Measurements from ENCODE around the gene MEF2D. TPM values are rescaled to one million over a fixed set of nuclear protein-coding genes. Genes with fewer than 3 reads are reported as not detected.

The MEF2D gene
- total RNA-seq, 1 donor from 2014 or later, result 51.0 TPM

DNA sequence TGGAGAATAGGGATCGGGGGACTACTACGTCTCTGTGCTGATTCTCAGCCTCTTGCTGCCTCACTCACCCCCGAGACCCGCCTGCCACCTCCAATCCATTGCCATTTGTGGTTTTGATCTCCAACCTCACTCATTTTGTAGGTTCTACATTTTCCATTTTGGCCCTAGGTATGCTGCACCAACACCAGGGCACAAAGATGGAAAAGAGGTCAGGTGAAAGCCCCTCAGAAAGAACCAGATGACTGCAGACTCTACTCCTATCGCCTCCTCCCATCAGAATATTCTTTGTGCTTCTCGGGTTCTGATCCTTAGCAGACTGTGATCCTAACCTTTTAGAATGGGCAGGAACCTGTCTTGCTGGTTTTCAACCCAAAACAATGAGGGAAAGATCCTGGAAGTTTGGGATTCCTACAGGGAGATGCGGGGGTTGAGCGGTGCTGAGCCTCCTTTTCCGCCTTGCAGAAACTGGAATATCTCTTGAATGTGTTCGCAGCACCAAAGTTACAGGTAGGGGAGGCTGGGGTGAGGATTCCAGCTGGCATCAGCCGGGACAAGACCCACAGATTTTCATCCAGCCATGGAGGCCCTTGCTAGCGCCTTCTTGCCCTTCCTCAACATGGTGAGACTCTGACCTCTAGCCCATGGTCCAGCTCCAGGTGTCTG, 78.5 kb downstream of the MEF2D start:
- Histone ChIP-seq H3K36me3 (no peaks in the 10 kb centered on the region), H3K27ac (no peak overlapping the region), H3K27me3 (ENCODE audit: low read depth) (peaks cover 86% of the 10 kb centered on the region), H3K9me3 (no peaks in the 10 kb centered on the region), H3K4me3 (peak overlapping the region; percentile 44), H3K4me1 (peaks cover 26% of the 10 kb centered on the region)
- ATAC-seq (no peak), DNase-seq (no peak)
- TF ChIP-seq, protein P1, sequence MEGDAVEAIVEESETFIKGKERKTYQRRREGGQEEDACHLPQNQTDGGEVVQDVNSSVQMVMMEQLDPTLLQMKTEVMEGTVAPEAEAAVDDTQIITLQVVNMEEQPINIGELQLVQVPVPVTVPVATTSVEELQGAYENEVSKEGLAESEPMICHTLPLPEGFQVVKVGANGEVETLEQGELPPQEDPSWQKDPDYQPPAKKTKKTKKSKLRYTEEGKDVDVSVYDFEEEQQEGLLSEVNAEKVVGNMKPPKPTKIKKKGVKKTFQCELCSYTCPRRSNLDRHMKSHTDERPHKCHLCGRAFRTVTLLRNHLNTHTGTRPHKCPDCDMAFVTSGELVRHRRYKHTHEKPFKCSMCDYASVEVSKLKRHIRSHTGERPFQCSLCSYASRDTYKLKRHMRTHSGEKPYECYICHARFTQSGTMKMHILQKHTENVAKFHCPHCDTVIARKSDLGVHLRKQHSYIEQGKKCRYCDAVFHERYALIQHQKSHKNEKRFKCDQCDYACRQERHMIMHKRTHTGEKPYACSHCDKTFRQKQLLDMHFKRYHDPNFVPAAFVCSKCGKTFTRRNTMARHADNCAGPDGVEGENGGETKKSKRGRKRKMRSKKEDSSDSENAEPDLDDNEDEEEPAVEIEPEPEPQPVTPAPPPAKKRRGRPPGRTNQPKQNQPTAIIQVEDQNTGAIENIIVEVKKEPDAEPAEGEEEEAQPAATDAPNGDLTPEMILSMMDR (IDR thresholded peaks at IDR 0.05), result no peak
- intact Hi-C loops (cut with DNase I), result no loop called here

DNA sequence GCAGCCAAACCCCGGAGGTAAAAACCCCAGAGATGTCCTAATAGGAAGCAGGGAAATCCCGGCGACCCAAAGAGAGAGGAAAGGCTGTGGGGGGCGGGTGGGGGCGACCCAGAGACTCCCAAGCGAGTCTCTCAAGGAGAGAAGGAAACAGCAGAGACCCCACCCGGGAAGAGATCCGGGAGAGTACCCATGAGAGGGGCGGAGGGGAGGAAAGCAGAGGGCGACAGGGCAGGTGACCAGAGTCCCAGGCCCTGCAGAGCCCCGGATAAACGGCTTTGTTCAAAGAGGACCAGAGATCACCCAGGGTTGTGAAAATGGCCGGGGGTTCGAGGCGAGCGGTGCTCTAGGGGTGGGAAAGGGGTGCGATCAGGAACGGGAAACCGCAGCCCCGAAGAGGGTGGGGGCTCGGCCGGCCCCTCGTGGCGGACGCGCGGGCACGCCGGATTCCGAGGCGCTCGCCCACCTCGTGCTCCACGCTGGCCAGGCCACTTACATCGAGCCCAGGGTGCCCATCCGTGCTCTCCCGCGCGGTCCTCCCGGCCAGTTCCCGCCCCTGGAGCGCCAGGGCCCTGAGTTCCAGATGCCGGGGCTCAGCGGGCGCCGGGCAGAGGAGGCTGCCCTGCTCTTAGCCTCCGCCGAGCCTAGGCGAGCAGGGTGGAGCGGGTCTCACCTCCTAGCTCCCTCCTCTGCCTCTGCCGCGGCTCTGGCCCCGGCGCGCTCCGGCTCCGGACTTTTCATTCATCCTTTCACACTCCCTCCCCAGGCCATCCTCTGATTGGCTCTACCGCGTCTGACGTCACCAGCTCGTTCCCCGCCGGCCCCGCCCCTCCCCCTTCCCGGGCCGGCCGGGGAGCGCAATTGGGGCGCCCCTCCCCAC, 79.3 kb downstream of the MEF2D start:
- DNase-seq (peak; percentile 76), ATAC-seq (peak; percentile 91)
- H3K4me3 ChIP-seq, result peak overlapping the region; percentile 44
- intact Hi-C loops (cut with DNase I), result no loop called here
- no peaks in the 10 kb centered on the region for H3K9me3 ChIP-seq
- H3K36me3 ChIP-seq, result no peaks in the 10 kb centered on the region
- peaks cover 26% of the 10 kb centered on the region for H3K4me1 ChIP-seq
- H3K27ac ChIP-seq, result no peak overlapping the region
- peaks cover 89% of the 10 kb centered on the region for H3K27me3 ChIP-seq (ENCODE audit: low read depth)
- TF ChIP-seq, protein P1 (IDR thresholded peaks at IDR 0.05), result no peak

DNA sequence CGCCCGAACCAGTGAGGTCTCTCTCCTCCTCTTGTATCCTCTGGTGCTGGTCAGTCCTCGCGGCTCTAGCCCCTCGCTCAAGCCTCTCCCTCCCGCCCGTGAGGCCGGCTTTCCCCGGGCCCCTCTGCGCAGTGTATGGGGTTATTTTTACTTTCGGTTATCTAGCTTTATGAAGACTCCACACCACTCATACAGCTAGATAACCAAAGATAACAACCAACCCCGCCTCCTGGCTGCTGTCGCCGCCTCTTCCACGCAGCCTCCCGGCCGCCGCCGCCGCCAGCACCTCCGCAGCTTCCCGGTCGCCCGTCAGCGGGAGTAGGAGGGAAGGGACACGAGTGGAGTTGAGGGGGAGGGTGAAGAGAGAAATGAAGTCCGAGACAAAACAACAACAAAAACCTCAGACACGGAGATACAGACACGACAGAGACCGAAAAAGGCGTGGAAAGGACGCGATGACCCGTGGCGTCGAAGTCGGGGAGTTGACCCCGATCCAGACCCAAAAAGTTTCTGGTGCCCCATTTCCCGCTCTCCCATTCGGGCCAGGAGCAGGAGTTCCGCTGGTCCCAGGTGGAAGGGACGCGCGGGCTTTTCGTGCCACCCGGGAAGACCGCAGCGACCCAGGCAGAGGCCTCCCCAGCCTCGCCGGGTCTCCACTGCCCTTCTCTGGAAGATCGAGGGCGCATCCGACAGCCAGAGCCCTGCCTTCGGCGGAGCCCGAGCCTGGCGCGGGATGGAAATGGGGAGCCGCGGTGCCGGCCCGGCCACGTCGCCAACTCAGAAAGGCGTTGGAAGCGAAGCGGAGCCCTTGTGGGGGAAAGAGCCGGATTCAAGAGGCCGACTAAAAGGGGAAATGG, 80.1 kb downstream of the MEF2D start:
- no peaks in the 10 kb centered on the region for H3K9me3 ChIP-seq
- peak overlapping the region; percentile 44 for H3K4me3 ChIP-seq
- no peaks in the 10 kb centered on the region for H3K36me3 ChIP-seq
- TF ChIP-seq, protein P1 (IDR thresholded peaks at IDR 0.05), result no peak
- peaks cover 26% of the 10 kb centered on the region for H3K4me1 ChIP-seq
- H3K27me3 ChIP-seq (ENCODE audit: low read depth), result peaks cover 87% of the 10 kb centered on the region
- ATAC-seq, result peak in 1 of 2 donors; percentile 20
- no peak overlapping the region for H3K27ac ChIP-seq
- intact Hi-C loops (cut with DNase I), result no loop called here
- no peak for DNase-seq

DNA sequence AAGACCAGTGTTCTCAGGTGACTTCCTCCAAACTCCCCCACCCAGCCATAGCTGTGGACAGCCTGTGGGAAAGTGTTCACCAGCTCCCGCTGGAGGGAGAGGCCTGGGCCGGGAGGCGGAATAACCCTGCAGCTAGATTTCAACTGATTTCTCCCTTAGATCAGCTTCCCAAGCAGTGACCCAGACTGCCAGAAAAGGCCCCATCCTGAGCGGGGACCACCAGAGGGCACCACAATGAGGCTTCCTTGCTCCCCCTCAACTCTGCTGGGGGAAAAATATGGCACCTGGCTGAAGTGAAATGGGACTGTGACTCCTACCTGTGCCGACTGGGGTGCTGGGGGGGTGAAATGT, 80.7 kb downstream of the MEF2D start:
- peak overlapping the region; percentile 44 for H3K4me3 ChIP-seq
- H3K27ac ChIP-seq, result no peak overlapping the region
- ATAC-seq (no peak), DNase-seq (no peak)
- no peaks in the 10 kb centered on the region for H3K36me3 ChIP-seq
- peaks cover 91% of the 10 kb centered on the region for H3K27me3 ChIP-seq (ENCODE audit: low read depth)
- TF ChIP-seq, protein P1 (IDR thresholded peaks at IDR 0.05), result no peak
- intact Hi-C loops (cut with DNase I), result no loop called here
- no peaks in the 10 kb centered on the region for H3K9me3 ChIP-seq
- peaks cover 26% of the 10 kb centered on the region for H3K4me1 ChIP-seq

DNA sequence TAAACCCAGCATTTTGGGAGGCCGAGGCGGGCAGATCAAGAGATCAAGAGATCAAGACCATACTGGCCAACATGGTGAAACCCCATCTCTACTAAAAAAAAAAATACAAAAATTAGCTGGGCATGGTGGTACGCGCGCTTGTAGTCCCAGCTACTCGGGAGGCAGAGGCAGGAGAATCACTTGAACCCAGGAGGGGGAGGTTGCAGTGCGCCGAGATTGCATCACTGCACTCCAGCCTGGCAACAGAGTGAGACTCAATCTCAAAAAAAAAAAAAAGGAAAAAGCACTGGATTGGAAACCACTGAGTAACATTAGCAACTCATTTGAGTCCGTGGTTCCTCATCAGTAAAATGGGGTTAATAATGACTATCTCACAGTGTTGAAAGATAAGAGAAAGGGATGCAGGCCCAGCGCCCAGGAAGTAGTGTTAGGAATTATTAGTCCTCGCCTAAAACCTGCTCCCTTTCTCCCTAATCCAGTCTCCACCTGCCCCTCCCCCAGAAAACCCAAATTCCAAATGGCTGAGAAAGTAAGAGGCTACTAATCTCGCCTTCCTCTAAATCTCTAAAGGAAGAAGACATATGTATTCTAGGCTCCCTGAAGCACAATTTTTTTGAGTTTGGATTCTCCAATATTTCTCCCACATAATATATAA, 82.0 kb downstream of the MEF2D start:
- Histone ChIP-seq H3K36me3 (no peaks in the 10 kb centered on the region), H3K9me3 (no peaks in the 10 kb centered on the region), H3K27ac (no peak overlapping the region), H3K4me1 (peaks cover 26% of the 10 kb centered on the region), H3K4me3 (no peak overlapping the region), H3K27me3 (ENCODE audit: low read depth) (peaks cover 98% of the 10 kb centered on the region)
- DNase-seq, result no peak
- intact Hi-C loops (cut with DNase I), result no loop called here
- TF ChIP-seq, protein P1 (IDR thresholded peaks at IDR 0.05), result no peak
- ATAC-seq, result no peak
